H1 (cell line): ENCODE results near the gene MYLK. TPM values are rescaled to one million over a fixed set of nuclear protein-coding genes. Genes with fewer than 3 reads are reported as not detected.

Source experiments
- CTCF ChIA-PET: fragments of 300-600 bp; sonication (Branson Sonifier 250); formaldehyde crosslinking; loops from one replicate; lab custom pipeline; 2021; ENCODE audit not compliant: partially characterized antibody; lab: Charles Lee
- POLR2A ChIA-PET: fragments of 300-600 bp; sonication (Branson Sonifier 250); formaldehyde crosslinking; loops from one replicate; lab custom pipeline; 2021; ENCODE audit warnings: inconsistent platforms; ENCODE audit not compliant: partially characterized antibody; lab: Charles Lee
- DNase-seq, 2 experiments: peaks; one replicate each; pipeline versions ENCODE4 v3.0.0 to v3.0.0-alpha.2; 2010 to 2022; ENCODE audit warnings: low spot score in 2 of 2, low read depth in 1 of 2, mixed read lengths in 1 of 2
- FAIRE-seq: peaks from 2 replicates; lab custom pipeline; 2011; peaks lifted over from hg19 to GRCh38; lab: Jason Lieb, UNC
- H2AFZ ChIP-seq: 2 replicates; pipeline ENCODE4 v1.8.1; 2012; ENCODE audit warnings: low read length, inconsistent platforms
- H2AK5ac ChIP-seq: 2 replicates; pipeline ENCODE4 v1.6.1; 2013; ENCODE audit warnings: low read depth, low read length
- H2BK120ac ChIP-seq: replicated peaks from 2 replicates; pipeline ENCODE3; 2013; ENCODE audit warnings: low read depth, low read length, inconsistent platforms
- H2BK12ac ChIP-seq: 2 replicates; pipeline ENCODE4 v1.6.1; 2013; ENCODE audit warnings: low read depth, low read length
- H2BK15ac ChIP-seq: 2 replicates; pipeline ENCODE4 v1.6.1; 2013; ENCODE audit warnings: low read length
- H2BK20ac ChIP-seq: 2 replicates; pipeline ENCODE4 v1.6.1; 2013; ENCODE audit warnings: low read length
- H2BK5ac ChIP-seq: 2 replicates; pipeline ENCODE4 v1.6.1; 2013; ENCODE audit warnings: low read depth, low read length
- H3K14ac ChIP-seq: 2 replicates; pipeline ENCODE4 v1.6.1; 2013; ENCODE audit warnings: inconsistent platforms; ENCODE audit not compliant: insufficient read length
- H3K18ac ChIP-seq: 2 replicates; pipeline ENCODE4 v1.6.1; 2013; ENCODE audit warnings: low read length; ENCODE audit errors: extremely low read depth
- H3K23ac ChIP-seq: 2 replicates; pipeline ENCODE4 v1.6.1; 2013; ENCODE audit warnings: inconsistent platforms; ENCODE audit not compliant: insufficient read length
- H3K23me2 ChIP-seq: 2 replicates; pipeline ENCODE4 v1.6.1; 2013; ENCODE audit warnings: low read depth, low read length
- H3K27ac ChIP-seq: 2 replicates; pipeline ENCODE4 v1.6.1; 2011; ENCODE audit warnings: low read depth, low read length, inconsistent platforms
- H3K27me3 ChIP-seq, 4 experiments: replicated peaks in 1 of 4; 1 replicate in 1 of 4; 2 replicates in 3 of 4; pipeline versions ENCODE4 v1.6.1 to v1.8.1; 2011 to 2013; ENCODE audit warnings: low read length in 3 of 4, mild to moderate bottlenecking in 3 of 4, inconsistent platforms in 2 of 4, mixed read lengths in 2 of 4, moderate library complexity in 1 of 4; ENCODE audit not compliant: control insufficient read depth in 3 of 4, insufficient read depth in 3 of 4; ENCODE audit errors: extremely low read depth in 1 of 4
- H3K36me3 ChIP-seq, 4 experiments: 2 replicates each; pipeline versions ENCODE4 v1.6.1 to v1.8.1; 2011 to 2013; ENCODE audit warnings: mild to moderate bottlenecking in 4 of 4, low read length in 3 of 4, moderate library complexity in 2 of 4, control low read depth in 1 of 4, inconsistent platforms in 1 of 4; ENCODE audit not compliant: insufficient read depth in 4 of 4, control insufficient read depth in 2 of 4
- H3K4ac ChIP-seq: replicated peaks from 2 replicates; pipeline ENCODE3; 2013; ENCODE audit warnings: low read length, low read depth, mixed read lengths, inconsistent platforms; ENCODE audit not compliant: insufficient read length
- H3K4me1 ChIP-seq, 4 experiments: replicated peaks in 1 of 4; 1 replicate in 1 of 4; 2 replicates in 3 of 4; pipeline versions ENCODE4 v1.6.1 to v1.8.1; 2011 to 2013; ENCODE audit warnings: low read length in 3 of 4, inconsistent platforms in 2 of 4, mixed read lengths in 1 of 4; ENCODE audit not compliant: insufficient read depth in 4 of 4, control insufficient read depth in 3 of 4
- H3K4me2 ChIP-seq, 2 experiments: 2 replicates each; pipeline versions ENCODE4 v1.6.1 to v1.8.1; 2011 to 2013; ENCODE audit warnings: low read depth in 2 of 2, low read length in 2 of 2, control low read depth in 1 of 2, inconsistent platforms in 1 of 2, mild to moderate bottlenecking in 1 of 2; ENCODE audit not compliant: insufficient read depth in 1 of 2
- H3K4me3 ChIP-seq, 4 experiments: fragments of 200-600, 300-600 bp in 1 of 4; sonication (generic), shearing (Covaris generic), sonication (Bioruptor Twin) in 1 of 4; 2 replicates each; pipeline versions ENCODE4 v1.5.1 to v1.8.1; 2011 to 2016; ENCODE audit warnings: low read length in 4 of 4, low read depth in 3 of 4, control low read depth in 2 of 4, inconsistent platforms in 2 of 4, mild to moderate bottlenecking in 2 of 4, mixed read lengths in 1 of 4, moderate library complexity in 1 of 4; ENCODE audit not compliant: insufficient read depth in 2 of 4; ENCODE audit errors: extremely low read depth in 1 of 4
- H3K56ac ChIP-seq: replicated peaks from 2 replicates; pipeline ENCODE3; 2013; ENCODE audit warnings: low read depth, mild to moderate bottlenecking, mixed read lengths, low read length, inconsistent platforms; ENCODE audit not compliant: insufficient read length
- H3K79me1 ChIP-seq: 2 replicates; pipeline ENCODE4 v1.6.1; 2013; ENCODE audit warnings: low read depth, low read length, control low read depth
- H3K79me2 ChIP-seq, 2 experiments: 2 replicates each; pipeline versions ENCODE4 v1.6.1 to v1.8.1; 2012 to 2013; ENCODE audit warnings: low read length in 2 of 2, mild to moderate bottlenecking in 2 of 2, inconsistent platforms in 1 of 2; ENCODE audit not compliant: insufficient read depth in 2 of 2, control insufficient read depth in 1 of 2
- H3K9ac ChIP-seq, 4 experiments: replicated peaks in 1 of 4; 1 replicate in 1 of 4; 2 replicates in 3 of 4; pipeline versions ENCODE4 v1.6.1 to v1.8.1; 2011 to 2013; ENCODE audit warnings: low read depth in 3 of 4, low read length in 3 of 4, control low read depth in 2 of 4, mild to moderate bottlenecking in 2 of 4, moderate library complexity in 2 of 4, inconsistent platforms in 1 of 4; ENCODE audit errors: extremely low read depth in 1 of 4
- H3K9me3 ChIP-seq, 2 experiments: 2 replicates each; pipeline versions ENCODE4 v1.6.1 to v1.8.1; 2012 to 2013; ENCODE audit warnings: mild to moderate bottlenecking in 2 of 2, moderate library complexity in 2 of 2, control low read depth in 1 of 2, inconsistent platforms in 1 of 2, low read depth in 1 of 2, low read length in 1 of 2, mixed read lengths in 1 of 2; ENCODE audit not compliant: insufficient read depth in 2 of 2
- H4K20me1 ChIP-seq, 2 experiments: replicated peaks in 1 of 2; 2 replicates each; pipeline versions ENCODE3 to v1.8.1; 2011 to 2013; ENCODE audit warnings: inconsistent platforms in 2 of 2, low read length in 2 of 2, mild to moderate bottlenecking in 1 of 2; ENCODE audit not compliant: insufficient read depth in 2 of 2, control insufficient read depth in 1 of 2
- H4K5ac ChIP-seq: 2 replicates; pipeline ENCODE4 v1.6.1; 2013; ENCODE audit warnings: low read length, low read depth, mixed read lengths, inconsistent platforms; ENCODE audit not compliant: insufficient read length
- H4K8ac ChIP-seq: 2 replicates; pipeline ENCODE4 v1.8.0; 2013; ENCODE audit warnings: mild to moderate bottlenecking, moderate library complexity, low read length, inconsistent platforms; ENCODE audit not compliant: insufficient read depth; ENCODE audit errors: extremely low read depth
- H4K91ac ChIP-seq: replicated peaks from 2 replicates; pipeline ENCODE3; 2013; ENCODE audit warnings: low read length, mixed read lengths, inconsistent platforms; ENCODE audit not compliant: insufficient read length
- CHD1 ChIP-seq: IDR thresholded peaks from 2 replicates; pipeline ENCODE4 v1.6.1; 2012; ENCODE audit warnings: low read depth, low read length, improper control_type of control experiment
- RAD21 ChIP-seq, 2 experiments: IDR thresholded peaks in 1 of 2; conservative IDR thresholded peaks in 1 of 2; 2 replicates each; pipeline ENCODE4 v1.6.1; 2011; ENCODE audit warnings: low read depth in 2 of 2, low read length in 2 of 2, improper control_type of control experiment in 1 of 2, inconsistent platforms in 1 of 2, mild to moderate bottlenecking in 1 of 2, moderate library complexity in 1 of 2
- polyA plus RNA-seq, 7 experiments: library from polyadenylated mRNA; depleted of rRNA in 3 of 7; stranded (reverse) in 5 of 7; unstranded in 2 of 7; fragments of >200 nt in 5 of 7; fragments of 200-250 nt in 2 of 7; gene quantifications; 1 replicate in 5 of 7; 2 replicates in 1 of 7; 4 replicates in 1 of 7; pipeline versions ENCODE4 v1.2.1 to v1.2.3, GENCODE V29; 2011 to 2013; ENCODE audit warnings: missing spikeins in 2 of 7, mixed read lengths in 2 of 7
- total RNA-seq: library from RNA; stranded (reverse); fragmentation: NEBNext Ultra II Directional; extraction: Animal tissue kit (Norgen Biotek cat#: 25700); gene quantifications from 2 replicates; pipeline ENCODE4 v1.2.1, GENCODE V29; 2021
- TF ChIP-seq, protein P1 (sequence below), 3 experiments: IDR thresholded peaks; 1 replicate in 2 of 3; 2 replicates in 1 of 3; pipeline versions ENCODE4 v1.5.1 to v1.6.1; 2011; ENCODE audit warnings: low read length in 3 of 3, mild to moderate bottlenecking in 3 of 3, inconsistent platforms in 2 of 3, low read depth in 1 of 3, moderate library complexity in 1 of 3; ENCODE audit not compliant: insufficient read depth in 1 of 3; ENCODE audit errors: control extremely low read depth in 1 of 3

Gene MYLK
- total and polyA plus RNA-seq, 2 of the 8 experiments (the other 6 are each of a cell fraction or from before 2014, with no cell fraction given) = 11.6 to 21.3 TPM

DNA sequence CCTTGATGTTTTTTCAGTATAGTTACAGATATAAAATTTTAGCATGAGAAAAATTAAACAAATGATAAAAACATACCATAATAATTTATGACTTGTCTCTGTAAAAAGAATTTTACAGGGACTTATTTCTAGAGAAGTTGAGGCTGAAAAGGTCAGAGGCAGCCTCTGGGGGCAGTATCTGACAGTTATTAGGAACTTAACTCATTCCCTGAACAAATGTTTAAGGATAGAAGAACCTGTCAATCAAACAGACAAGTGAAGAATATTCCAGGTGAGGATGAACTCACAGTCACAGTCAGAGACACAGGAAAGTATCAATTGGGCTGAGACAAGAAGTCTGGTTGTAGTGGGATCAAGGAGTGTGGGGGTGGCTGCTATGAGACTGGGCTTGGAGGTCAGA is 7.3 kb downstream of the MYLK start:
- ChIA-PET CTCF (interaction anchor here (0.7 to 1.4 kb wide), 3 partner anchors 16 to 152 kb away, joined by 4 read pairs; no protein-coding TSS in a partner anchor), POLR2A (no interaction called here)
- DNase-seq (no peak), FAIRE-seq (no peak)
- H3K14ac ChIP-seq = no peak overlapping the region
- H4K20me1 ChIP-seq = no peaks in the 10 kb centered on the region
- H3K4me1 ChIP-seq = peaks cover 0 to 5% (median 1%) of the 10 kb centered on the region in 4 experiments; a peak in 4 of 7 replicates
- H4K5ac ChIP-seq = no peak overlapping the region
- H3K9ac ChIP-seq = no peak overlapping the region
- no peak overlapping the region for H2BK5ac ChIP-seq
- H3K79me1 ChIP-seq = no peaks in the 10 kb centered on the region
- no peaks in the 10 kb centered on the region for H3K9me3 ChIP-seq
- H2AK5ac ChIP-seq = no peak overlapping the region
- no peak overlapping the region for H3K4ac ChIP-seq
- H4K8ac ChIP-seq = no peak overlapping the region
- H2AFZ ChIP-seq = no peak overlapping the region
- H3K4me2 ChIP-seq = no peak overlapping the region
- no peaks in the 10 kb centered on the region for H3K36me3 ChIP-seq
- no peak overlapping the region for H2BK15ac ChIP-seq
- no peak overlapping the region for H3K27ac ChIP-seq
- no peak overlapping the region for H2BK120ac ChIP-seq
- no peak overlapping the region for H3K56ac ChIP-seq
- no peak overlapping the region for H2BK20ac ChIP-seq
- H3K79me2 ChIP-seq = no peaks in the 10 kb centered on the region
- no peak overlapping the region for H3K18ac ChIP-seq
- H4K91ac ChIP-seq = no peak overlapping the region
- H2BK12ac ChIP-seq = no peak overlapping the region
- H3K23me2 ChIP-seq = no peaks in the 10 kb centered on the region
- TF ChIP-seq RAD21 (IDR thresholded peaks at IDR 0.05 in 1 of 2, conservative IDR thresholded peaks at IDR 0.05 in 1 of 2; ENCODE audit: low read depth in 2 of 2, low read length in 2 of 2) (peak; percentile 29 to 30; a peak in 3 of 4 replicates), CHD1 (no peak)
- TF ChIP-seq, protein P1, sequence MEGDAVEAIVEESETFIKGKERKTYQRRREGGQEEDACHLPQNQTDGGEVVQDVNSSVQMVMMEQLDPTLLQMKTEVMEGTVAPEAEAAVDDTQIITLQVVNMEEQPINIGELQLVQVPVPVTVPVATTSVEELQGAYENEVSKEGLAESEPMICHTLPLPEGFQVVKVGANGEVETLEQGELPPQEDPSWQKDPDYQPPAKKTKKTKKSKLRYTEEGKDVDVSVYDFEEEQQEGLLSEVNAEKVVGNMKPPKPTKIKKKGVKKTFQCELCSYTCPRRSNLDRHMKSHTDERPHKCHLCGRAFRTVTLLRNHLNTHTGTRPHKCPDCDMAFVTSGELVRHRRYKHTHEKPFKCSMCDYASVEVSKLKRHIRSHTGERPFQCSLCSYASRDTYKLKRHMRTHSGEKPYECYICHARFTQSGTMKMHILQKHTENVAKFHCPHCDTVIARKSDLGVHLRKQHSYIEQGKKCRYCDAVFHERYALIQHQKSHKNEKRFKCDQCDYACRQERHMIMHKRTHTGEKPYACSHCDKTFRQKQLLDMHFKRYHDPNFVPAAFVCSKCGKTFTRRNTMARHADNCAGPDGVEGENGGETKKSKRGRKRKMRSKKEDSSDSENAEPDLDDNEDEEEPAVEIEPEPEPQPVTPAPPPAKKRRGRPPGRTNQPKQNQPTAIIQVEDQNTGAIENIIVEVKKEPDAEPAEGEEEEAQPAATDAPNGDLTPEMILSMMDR (IDR thresholded peaks at IDR 0.05; ENCODE audit: control extremely low read depth in 1 of 3, insufficient read depth in 1 of 3, low read depth in 1 of 3, low read length in 3 of 3) = peak in 2 of 3 experiments; percentile 9 to 36; a peak in 2 of 4 replicates
- TF ChIP-seq, all 59 proteins: peak for 2
- Histone ChIP-seq H3K4me3 (no peak overlapping the region), H3K23ac (no peak overlapping the region), H3K27me3 (no peaks in the 10 kb centered on the region)
